HG02938 (cell line): ENCODE measurements around the gene ITGA8.
"Not testable (repeated sequence)": the region's sequence is repeated elsewhere in the genome, so short reads cannot be mapped to it uniquely, and the experiment has no call there.

Experiments used
- ATAC-seq: cut with Tn5 transposase; IDR thresholded peaks from one replicate; pipeline ENCODE4 v1.9.1; 2021; ENCODE audit warnings: mild to moderate bottlenecking, moderate library complexity; ENCODE audit not compliant: unreplicated experiment

Gene ITGA8

DNA sequence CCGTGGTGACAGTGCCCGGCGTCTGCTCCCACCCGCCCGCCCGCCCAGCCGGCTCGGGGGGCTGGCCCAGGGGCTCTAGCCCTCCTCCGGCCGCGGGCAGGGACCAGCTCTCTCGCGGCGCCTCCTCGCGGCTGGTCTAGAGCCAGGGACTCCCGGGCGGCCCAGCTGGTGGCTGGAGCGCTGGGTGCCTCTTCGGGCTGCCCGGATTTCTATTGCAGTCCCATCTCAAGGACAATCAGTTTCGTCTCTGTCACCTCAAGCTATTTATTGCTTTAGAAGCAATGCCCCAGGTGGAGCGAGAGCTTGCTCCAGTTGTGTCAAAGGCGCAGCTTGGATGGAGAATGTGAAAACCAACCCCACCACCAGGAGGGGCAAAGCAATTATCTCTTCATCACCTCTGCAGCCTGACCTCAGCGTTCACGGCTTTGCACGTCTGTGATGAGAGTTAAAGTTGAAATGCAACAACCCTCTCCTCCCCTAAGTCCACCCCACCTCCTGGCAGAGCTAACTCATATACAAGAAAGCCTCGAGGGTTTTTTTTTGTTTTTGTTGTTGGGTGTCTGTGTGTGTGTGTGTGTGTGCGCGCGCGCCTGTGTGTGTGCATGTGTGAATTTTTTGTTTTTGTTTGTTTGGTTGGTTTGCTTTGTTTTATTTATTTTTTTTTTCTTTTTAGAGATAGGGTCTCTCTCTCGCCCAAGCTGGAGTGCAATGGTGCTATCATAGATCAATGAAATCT is at the start of gene ITGA8:
Gene ITGA8, minus strand, starts transcription at position 24 of the 736 bp plus-strand sequence. CDS start 151 bp downstream, outside the sequence.
- no peak for ATAC-seq

DNA sequence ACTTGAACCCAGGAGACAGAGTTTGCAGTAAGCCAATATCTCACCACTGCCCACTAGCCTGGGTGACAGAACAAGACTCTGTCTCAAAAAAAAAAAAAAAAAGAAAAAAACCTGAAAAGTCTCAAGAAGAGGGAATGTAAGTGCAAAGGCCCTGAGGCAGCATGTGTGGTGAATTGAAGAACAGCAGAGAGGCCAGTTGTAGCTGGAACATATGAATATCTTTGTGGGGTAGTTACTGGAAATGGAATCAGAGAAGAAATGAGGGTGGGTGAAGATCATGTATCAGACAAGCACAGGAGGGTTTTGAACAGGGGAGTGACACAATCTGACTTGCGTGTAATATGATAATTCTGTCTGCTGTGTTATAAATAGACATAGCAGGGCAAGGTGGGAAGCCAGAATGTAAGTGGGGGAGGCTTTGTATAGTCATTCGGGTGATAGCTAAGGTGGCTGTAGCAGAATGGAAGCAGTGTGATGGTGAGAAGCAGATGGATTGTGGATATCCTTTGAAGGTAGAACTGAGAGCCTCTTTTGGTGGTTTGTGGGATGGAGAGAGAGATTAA is 45.3 kb upstream of the ITGA8 start:
- ATAC-seq: no peak

DNA sequence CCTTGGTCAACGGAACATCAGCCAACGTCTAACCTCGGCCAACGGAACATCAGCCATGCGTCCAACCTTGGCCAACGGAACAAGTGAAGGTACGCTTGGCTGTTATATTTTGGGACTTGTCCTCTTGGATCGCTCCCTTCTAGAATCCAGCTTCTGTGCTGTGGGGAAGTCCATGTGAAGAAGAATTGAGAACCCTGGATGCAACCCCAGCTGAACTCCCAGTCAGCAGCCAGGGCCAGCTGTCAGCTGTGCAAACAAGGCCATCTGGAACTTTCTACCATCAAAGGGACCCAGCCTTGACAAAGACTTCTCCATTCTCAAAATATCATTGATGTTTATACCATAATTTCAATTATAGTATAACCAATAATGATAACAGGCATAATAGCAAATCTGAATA is 43.3 kb upstream of the ITGA8 start:
- ATAC-seq: no peak

- ATAC-seq: not testable (repeated sequence)
Measured at GRCh38 chr10:15762239-15762638, 42.5 kb upstream of the ITGA8 start.

- ATAC-seq: not testable (repeated sequence)
Measured at GRCh38 chr10:15761224-15761623, 41.5 kb upstream of the ITGA8 start.

DNA sequence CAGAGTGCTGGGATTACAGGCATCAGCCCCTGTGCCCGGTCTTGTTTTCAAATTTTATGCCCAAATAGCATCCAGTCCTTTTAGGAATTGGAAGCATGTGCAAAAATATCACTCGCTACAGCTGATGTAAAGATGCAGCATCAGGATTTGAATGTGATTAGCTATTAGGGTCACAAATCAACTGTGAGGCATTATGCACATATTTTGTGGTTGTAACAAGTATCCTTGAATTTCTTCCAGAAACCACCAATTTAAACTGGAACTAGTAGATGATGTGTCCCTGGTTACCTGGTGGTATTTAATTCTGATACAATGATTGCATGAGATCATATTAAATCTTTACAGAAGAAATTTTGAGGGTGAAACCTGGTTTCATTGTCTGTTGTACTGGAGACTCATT is 41.0 kb upstream of the ITGA8 start:
- ATAC-seq: no peak

DNA sequence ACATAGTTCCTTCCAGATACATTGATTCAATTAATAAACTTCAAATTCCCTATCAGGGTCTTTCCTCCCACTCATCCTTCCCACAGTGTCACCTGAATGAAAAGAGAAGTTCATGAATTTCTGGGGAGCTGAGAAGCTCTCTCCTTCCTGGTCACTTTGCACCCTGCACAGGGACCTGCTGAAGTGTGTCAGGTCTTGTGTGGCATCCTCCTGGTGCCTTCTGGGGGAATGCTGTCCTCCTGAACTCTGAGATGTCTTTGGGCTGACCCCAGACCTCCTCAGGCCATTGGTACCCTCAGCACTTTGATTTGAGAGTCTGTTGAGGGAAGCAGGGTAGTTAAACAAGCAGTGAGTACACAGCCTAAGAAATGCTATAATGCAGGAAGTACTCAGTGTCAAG is 39.5 kb upstream of the ITGA8 start:
- ATAC-seq: no peak

DNA sequence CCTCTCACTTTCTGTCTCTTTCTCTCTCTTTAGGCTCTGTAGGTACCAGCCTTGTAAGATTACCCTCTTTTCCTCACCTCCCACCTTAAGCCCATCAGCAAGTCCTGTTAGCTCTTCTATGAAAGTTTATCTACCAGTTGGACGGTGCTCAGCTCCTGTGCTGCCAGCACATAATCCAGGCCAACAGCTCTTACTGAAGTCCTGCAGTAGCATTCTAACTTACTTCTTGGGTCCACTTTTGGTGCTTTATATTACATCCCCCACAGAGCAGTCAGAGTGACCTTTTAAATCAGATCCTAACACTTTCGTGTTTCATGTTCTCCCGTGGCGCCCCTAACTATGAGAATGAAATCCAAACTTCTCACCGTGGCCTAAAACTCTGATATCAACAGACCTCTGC is 38.9 kb upstream of the ITGA8 start:
- no peak for ATAC-seq

GRCh38 chr10:15754937-15755336 is 35.2 kb upstream of the ITGA8 start:
- ATAC-seq: no peak

DNA sequence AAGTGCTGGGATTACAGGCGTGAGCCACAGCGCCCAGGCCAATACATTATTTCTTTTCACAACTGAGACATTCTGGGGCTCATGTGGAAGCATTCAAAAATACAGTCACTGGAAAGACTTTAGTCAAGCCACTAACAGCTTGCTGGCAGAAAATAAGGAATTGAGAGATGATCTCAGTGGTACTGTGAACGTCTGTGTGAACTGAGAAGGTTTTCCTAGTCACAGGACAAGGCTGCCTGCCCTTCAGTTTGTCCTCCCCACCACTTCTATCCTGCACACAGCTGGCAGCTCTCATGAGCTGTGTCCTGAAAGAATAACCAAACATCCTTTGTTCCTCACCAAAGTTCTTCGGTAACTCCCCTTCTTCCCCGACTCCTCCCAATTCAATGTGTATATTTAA is 31.3 kb upstream of the ITGA8 start:
- ATAC-seq: no peak

DNA sequence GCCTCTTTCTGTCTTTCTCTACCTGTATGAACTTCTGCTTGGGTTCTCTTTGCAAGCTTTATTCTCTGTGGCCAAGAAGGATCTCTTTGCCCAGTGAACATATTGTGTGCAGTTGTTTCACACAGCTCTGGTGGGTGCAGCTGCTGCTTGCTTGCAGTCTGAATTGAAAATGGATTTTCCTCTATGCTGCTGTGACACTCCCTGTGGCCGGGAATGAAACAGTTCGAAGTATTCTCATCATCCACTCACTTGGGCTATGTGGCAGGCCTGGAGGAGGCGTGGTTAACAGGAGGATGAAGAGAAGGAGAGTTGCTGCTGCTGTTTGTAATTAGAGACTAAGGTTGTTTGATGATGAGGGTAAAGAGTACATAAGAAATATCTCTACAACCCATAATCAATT is 28.4 kb upstream of the ITGA8 start:
- ATAC-seq: no peak

DNA sequence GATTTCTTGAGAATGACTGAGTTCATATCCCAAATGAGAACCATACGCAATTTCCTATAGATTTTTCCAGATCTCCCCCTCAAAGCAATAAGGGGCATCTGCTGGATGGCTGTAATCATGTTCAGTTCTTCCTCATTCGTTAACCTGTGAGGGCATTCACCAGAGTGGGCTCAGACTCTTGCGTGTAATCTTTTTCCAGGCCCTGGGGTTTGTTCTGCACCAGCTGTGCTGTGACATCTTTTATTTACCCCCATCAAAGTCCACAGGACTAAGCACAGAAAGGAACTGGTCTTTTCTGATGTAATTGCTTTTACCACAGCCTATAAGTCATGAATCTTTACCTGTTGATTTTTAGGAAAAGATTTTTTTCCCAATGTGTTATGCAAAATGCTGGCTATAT is 27.9 kb upstream of the ITGA8 start:
- ATAC-seq: no peak

DNA sequence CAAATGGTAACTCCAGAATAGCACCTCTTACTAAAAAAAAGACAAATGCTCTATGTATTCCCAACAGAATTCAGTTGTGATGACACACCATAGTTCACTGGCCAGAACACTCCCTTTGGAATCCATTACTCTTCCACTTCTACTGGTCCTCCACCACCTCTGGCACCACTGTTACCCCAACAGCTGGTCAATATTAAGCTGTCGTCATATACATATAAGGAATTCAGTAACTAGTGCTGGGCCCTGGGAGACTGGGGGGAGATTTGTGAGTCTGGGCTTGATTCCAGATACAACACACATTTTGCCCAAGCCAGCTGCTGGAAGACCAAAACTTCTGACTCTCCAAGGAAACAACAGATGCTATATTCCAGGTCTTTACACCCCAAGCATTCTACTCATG is 26.0 kb upstream of the ITGA8 start:
- ATAC-seq: no peak

DNA sequence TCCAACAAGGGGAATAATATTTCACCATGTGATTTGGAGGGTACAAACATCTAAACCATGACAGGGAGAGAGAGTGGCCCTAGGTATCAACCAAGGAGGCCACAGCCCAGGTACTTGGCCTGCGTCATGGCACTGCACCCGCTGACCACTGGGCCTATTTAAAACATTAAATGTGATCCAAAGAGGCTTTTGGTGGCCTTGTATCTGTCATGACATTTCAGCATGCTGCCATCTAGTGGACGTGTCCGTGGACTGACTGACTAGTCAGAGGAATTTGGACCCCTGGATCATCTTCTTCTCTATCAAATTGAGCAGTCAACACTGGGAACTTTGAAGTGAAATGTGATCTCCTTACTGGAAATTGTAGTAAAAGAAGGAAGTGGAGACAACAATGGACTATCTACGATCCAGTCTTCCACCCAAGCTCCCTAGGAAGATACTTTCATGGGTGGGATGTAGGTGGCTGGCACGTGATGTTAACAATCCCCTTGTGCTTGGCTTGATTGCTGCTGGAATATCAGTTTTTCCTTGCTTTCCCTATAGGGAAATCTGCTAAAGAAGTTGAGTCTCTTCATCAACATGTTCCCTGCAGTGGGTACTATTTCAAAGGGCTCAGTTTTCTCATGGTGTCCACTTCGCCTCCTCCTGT is 24.6 kb upstream of the ITGA8 start:
- peak; percentile 75 for ATAC-seq

DNA sequence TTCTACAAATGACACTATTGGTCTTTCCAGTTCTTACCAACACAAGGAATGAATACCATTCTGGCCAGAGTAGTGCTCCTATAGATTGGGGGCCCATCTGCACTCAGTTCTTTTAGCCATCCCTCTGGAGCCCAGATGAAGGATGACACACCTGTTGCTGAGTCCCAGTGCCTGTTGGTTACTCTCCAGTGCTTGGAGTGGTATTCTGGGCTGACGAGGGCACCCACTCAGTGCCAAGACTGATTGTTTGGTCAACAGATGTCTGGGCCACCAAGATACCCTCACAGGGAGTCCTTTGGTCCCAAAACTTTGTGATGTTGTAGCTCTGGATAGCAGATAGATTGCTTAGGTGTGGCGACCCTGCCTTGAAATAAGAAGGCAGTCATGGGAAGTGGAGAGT is 23.7 kb upstream of the ITGA8 start:
- no peak for ATAC-seq

DNA sequence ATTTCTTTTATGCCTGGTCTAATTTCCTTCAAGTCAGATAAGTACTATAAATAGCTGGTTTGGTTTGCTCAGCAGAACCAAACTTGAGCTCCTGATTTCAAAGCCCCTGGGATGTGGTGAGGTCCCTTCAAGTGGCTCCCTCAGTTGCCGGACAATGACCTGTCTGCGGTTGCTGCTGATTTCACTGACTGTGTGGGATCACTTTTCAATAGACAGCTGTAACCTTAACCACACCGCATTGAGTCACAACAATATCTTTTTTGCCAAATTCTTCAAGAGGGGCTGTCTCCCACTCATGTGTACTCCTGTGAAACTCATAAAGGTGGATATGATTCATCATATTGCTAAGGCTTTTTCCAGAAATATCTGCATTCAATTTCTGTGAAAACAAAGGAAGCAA is 23.1 kb upstream of the ITGA8 start:
- no peak for ATAC-seq

DNA sequence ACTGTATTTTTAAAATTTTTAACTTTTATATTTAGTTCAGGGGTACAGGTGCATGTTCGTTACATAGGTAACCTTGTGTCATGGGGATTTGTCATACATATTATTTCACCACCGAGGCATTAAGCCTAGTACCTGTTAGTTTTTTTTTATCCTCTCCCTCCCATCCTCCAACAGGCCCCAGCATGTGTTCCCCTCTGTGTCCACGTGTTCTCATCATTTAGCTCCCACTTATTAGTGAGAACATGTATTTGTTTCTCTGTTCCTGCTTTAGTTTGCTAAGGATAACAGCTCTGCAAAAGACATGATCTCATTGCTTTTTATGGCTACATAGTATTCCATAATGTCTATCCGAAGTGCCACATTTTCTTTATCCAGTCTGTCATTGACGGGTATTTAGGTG is 22.4 kb upstream of the ITGA8 start:
- no peak for ATAC-seq

GRCh38 chr10:15741581-15741980 is 21.9 kb upstream of the ITGA8 start:
- no peak for ATAC-seq

DNA sequence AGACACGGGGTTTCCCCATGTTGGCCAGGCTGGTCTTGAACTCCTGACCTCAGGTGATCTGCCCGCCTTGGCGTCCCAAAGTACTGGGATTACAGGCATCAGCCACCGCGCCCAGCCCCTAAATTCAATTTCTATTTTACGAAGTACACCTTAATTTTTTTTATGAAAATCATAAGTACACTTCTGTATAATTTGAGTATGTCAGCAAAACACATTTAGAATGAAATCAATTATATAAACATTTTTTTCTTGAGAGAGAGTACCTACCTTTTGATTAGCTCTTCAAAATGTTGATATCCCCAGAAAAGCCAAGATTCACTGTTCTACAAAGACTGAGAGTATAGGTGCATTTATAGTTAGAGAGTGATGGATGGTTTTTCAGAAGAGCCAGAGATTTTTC is 20.5 kb upstream of the ITGA8 start:
- no peak for ATAC-seq

GRCh38 chr10:15739254-15739970 is 19.7 kb upstream of the ITGA8 start:
- ATAC-seq: no peak

- ATAC-seq: no peak
Measured at GRCh38 chr10:15738270-15738925, 18.7 kb upstream of the ITGA8 start.
